Activated CD8-positive, alpha-beta memory T cell treated with anti-CD3 and anti-CD28 coated beads, Interleukin-2, amount 10 ng/mL, durations not matched to agents 7 days and 5 days (primary cell): ENCODE measurements around the gene SYTL2. TPM values are rescaled to one million over a fixed set of nuclear protein-coding genes. Genes with fewer than 3 reads are reported as not detected.

Experiments
- ATAC-seq: fragments of 150-1000 bp; cut with Tn5 transposase; one replicate; pipeline ENCODE4 v1.10.0; 2021; ENCODE audit warnings: moderate library complexity
- CTCF ChIA-PET: fragments of 350-600 bp; sonication (Branson Sonifier 250); formaldehyde crosslinking; loops from one replicate; lab custom pipeline; 2021; ENCODE audit warnings: antibody characterized with exemption; lab: Charles Lee
- DNase-seq: peaks from one replicate; pipeline ENCODE4 v3.0.0-alpha.2; 2020
- H3K27ac Mint-ChIP-seq: one replicate; pipeline ENCODE4 v1.8.0; 2021; ENCODE audit warnings: mild to moderate bottlenecking, mixed read lengths
- H3K27me3 Mint-ChIP-seq: one replicate; pipeline ENCODE4 v1.8.0; 2021; ENCODE audit warnings: mixed read lengths
- H3K36me3 Mint-ChIP-seq: one replicate; pipeline ENCODE4 v1.8.0; 2021; ENCODE audit warnings: mild to moderate bottlenecking, mixed read lengths
- H3K4me1 Mint-ChIP-seq: one replicate; pipeline ENCODE4 v1.8.0; 2021; ENCODE audit warnings: mixed read lengths
- H3K4me3 Mint-ChIP-seq: one replicate; pipeline ENCODE4 v1.8.0; 2021; ENCODE audit warnings: mild to moderate bottlenecking, moderate library complexity, mixed read lengths
- H3K9me3 Mint-ChIP-seq: one replicate; pipeline ENCODE4 v1.8.0; 2022; ENCODE audit warnings: low read depth, mixed read lengths
- total RNA-seq, 2 experiments: library from RNA; stranded (reverse); gene quantifications; one replicate each; pipeline ENCODE4 v1.2.3, GENCODE V29; 2021

SYTL2 gene
- total RNA-seq, 2 experiments from 2014 or later, result 73.7 to 78.0 TPM

GRCh38 chr11:85762226-85762625 lies 48.7 kb downstream of the SYTL2 start:
- ATAC-seq, result no peak
- no peak overlapping the region for H3K4me3 Mint-ChIP-seq
- peaks cover 47% of the 10 kb centered on the region for H3K4me1 Mint-ChIP-seq
- no peaks in the 10 kb centered on the region for H3K9me3 Mint-ChIP-seq
- no peak for DNase-seq
- no peak overlapping the region for H3K27ac Mint-ChIP-seq
- CTCF ChIA-PET, result interaction anchor here (1.0 kb wide), 1 partner anchor 48 kb away, joined by 5 read pairs; no protein-coding TSS in a partner anchor
- H3K27me3 Mint-ChIP-seq, result no peaks in the 10 kb centered on the region
- peaks cover 46% of the 10 kb centered on the region for H3K36me3 Mint-ChIP-seq

DNA sequence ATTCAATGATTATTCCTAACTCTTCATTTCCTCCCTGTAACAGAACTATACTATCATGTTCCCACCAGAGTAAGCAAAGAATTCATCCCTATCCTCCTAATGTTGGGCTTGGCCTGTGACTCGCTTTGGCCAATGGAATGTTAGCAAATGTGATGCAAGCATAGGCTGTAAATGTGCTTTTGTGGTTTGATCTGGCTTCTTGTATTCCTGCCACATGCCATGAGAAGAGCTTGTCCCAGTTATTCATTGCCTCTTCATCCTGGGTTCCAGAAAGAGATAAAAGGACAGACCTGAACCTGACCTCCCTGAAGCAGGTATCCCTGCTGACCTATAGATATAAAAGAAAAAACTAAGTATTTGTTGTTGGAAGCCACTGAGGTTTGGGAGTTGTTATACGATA lies 51.0 kb downstream of the SYTL2 start:
- Mint-ChIP-seq H3K9me3 (no peaks in the 10 kb centered on the region), H3K36me3 (peaks cover 55% of the 10 kb centered on the region), H3K27me3 (no peaks in the 10 kb centered on the region), H3K27ac (no peak overlapping the region), H3K4me1 (peaks cover 57% of the 10 kb centered on the region), H3K4me3 (no peak overlapping the region)
- CTCF ChIA-PET, result no interaction called here
- no peak for DNase-seq
- no peak for ATAC-seq

- Mint-ChIP-seq H3K27ac (peak overlapping the region; percentile 56), H3K9me3 (no peaks in the 10 kb centered on the region), H3K4me1 (peaks cover 61% of the 10 kb centered on the region), H3K27me3 (no peaks in the 10 kb centered on the region), H3K36me3 (peaks cover 55% of the 10 kb centered on the region), H3K4me3 (no peak overlapping the region)
- DNase-seq (no peak), ATAC-seq (no peak)
- CTCF ChIA-PET, result interaction anchor here (1.4 kb wide), 1 partner anchor 51 kb away, joined by 5 read pairs; no protein-coding TSS in a partner anchor
These were observed 52.4 kb downstream of the SYTL2 start for GRCh38 chr11:85758480-85759039.

- no peak overlapping the region for H3K4me3 Mint-ChIP-seq
- no peaks in the 10 kb centered on the region for H3K9me3 Mint-ChIP-seq
- peaks cover 66% of the 10 kb centered on the region for H3K4me1 Mint-ChIP-seq
- no peak for DNase-seq
- H3K27me3 Mint-ChIP-seq, result no peaks in the 10 kb centered on the region
- no peak for ATAC-seq
- H3K36me3 Mint-ChIP-seq, result peaks cover 58% of the 10 kb centered on the region
- H3K27ac Mint-ChIP-seq, result no peak overlapping the region
- CTCF ChIA-PET, result interaction anchor here (1.4 to 1.7 kb wide), 2 partner anchors 16 to 52 kb away, joined by 4 to 5 read pairs; no protein-coding TSS in a partner anchor
These were observed 52.9 kb downstream of the SYTL2 start for GRCh38 chr11:85758026-85758425.

DNA sequence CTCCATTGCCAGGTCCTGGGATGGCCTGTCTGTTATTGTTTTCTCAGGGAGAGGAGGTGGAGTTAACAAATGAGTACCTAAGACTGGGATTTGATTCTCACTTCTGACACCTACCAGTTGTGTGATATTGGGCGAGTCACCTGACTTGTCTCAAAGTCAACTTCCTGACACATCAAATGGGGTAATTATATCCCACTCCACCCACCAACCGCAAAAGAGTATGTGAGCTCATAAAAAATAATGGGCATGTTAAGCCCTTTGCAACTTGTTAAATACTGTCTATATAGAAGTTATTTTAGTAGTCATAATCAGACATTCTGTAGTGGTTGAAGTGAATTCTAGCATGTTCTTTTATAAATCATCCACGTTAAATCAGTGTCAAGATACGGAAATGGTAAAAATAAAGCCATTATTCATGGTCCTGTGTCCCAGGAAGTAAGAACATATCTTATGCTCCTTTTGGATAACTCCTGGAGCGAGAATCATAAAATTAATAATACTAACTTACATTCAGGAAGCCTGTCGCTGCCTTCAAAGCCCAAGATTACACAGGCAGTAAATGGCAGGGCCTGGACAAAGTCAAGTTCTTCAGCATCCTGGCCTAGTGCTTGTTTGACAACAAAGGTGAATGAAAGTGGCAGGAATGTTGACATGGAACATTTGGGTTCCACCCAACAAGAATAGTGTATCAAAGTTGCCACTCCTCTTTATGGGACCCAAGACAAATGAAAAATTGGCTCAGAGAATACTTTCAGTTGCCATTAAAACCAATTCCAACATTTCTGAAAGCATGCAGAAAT lies 54.3 kb downstream of the SYTL2 start:
- Mint-ChIP-seq H3K4me1 (peaks cover 74% of the 10 kb centered on the region), H3K36me3 (peaks cover 56% of the 10 kb centered on the region), H3K4me3 (no peak overlapping the region), H3K27ac (peak overlapping the region; percentile 10), H3K9me3 (no peaks in the 10 kb centered on the region), H3K27me3 (no peaks in the 10 kb centered on the region)
- DNase-seq (peak; percentile 56), ATAC-seq (no peak)
- CTCF ChIA-PET, result interaction anchor here (1.4 to 1.7 kb wide), 2 partner anchors 9 to 17 kb away, joined by 4 read pairs; no protein-coding TSS in a partner anchor

DNA sequence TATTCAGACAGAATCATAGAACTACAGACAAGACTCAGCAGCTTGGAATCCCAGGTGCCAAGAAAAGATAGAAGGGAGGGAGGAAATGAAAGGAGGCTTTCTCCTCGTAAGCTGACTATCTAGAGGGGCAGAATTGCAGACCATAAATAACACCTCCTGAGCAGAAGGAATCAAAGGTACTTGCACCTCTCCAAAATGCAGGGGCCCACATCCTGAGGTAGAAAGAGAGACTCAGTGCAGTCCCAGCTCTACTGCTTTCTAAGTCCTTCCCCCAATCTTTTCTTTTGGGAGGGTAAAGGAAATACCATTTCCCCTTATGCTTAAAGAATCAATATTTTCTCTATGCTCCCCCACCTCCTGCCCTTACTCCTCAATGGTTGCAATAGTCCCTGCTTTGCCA lies 55.2 kb downstream of the SYTL2 start:
- DNase-seq (no peak), ATAC-seq (no peak)
- H3K36me3 Mint-ChIP-seq, result peaks cover 54% of the 10 kb centered on the region
- H3K27me3 Mint-ChIP-seq, result no peaks in the 10 kb centered on the region
- no peaks in the 10 kb centered on the region for H3K9me3 Mint-ChIP-seq
- H3K27ac Mint-ChIP-seq, result peak overlapping the region; percentile 61
- CTCF ChIA-PET, result interaction anchor here (1.4 kb wide), 1 partner anchor 10 kb away, joined by 4 read pairs; no protein-coding TSS in a partner anchor
- peaks cover 83% of the 10 kb centered on the region for H3K4me1 Mint-ChIP-seq
- H3K4me3 Mint-ChIP-seq, result no peak overlapping the region

DNA sequence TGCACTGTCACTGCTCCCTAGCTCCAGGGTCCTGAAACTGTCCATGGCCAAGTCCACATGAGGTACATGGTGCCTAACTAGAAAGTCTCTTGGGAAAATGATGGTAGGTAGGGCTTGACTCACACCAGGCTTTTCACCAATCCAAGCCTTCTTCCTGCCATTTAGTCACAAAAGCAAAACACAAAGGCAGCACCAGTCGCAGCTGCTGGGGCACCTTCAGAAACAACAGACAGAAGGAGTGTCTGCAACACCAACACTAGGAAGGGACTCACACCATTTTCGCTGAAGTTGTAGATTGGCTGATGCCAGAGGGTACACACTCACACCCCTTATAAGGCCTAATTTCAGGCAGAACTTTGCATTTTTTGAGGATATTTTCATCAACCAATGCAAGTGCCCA lies 55.7 kb downstream of the SYTL2 start:
- H3K9me3 Mint-ChIP-seq, result no peaks in the 10 kb centered on the region
- peaks cover 85% of the 10 kb centered on the region for H3K4me1 Mint-ChIP-seq
- no peak overlapping the region for H3K4me3 Mint-ChIP-seq
- H3K27me3 Mint-ChIP-seq, result no peaks in the 10 kb centered on the region
- DNase-seq (no peak), ATAC-seq (no peak)
- peaks cover 52% of the 10 kb centered on the region for H3K36me3 Mint-ChIP-seq
- CTCF ChIA-PET, result interaction anchor here (1.4 kb wide), 1 partner anchor 11 kb away, joined by 4 read pairs; no protein-coding TSS in a partner anchor
- H3K27ac Mint-ChIP-seq, result peak overlapping the region; percentile 61

DNA sequence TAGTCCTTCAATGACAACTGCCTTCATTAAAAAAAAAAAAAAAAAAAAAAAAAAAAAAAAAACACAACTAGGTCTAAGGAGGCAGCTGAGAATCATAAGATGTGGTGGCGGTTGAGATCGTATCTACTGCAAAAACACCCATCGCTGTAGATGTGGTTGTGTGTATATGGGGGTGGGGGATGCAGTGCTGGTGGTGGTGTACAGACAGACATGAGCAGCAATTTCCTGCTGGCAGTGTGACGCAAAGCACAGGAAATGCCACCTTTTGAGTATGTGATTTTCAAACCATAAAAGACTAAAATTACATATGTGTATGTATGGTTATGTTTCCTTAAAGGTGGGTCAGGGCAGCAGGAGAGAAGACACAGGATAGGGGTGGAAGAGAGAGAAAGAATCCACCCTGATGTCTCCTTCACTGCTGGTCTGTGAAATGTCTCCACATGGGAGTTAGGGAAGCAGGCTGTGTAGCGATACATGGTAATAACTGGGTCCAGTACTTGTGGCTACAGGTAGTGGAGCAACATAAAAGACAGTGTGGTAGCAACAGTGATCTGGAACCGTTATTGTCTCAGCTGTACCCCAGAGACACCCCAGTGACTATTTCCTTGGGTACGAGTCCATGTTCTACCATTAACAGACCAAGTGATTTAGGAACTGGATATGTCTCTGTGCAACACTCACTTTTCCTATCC lies 57.9 kb downstream of the SYTL2 start:
- H3K27ac Mint-ChIP-seq, result peak overlapping the region; percentile 90
- ATAC-seq (peak; percentile 86), DNase-seq (peak; percentile 97)
- no peaks in the 10 kb centered on the region for H3K27me3 Mint-ChIP-seq
- H3K9me3 Mint-ChIP-seq, result no peaks in the 10 kb centered on the region
- H3K4me1 Mint-ChIP-seq, result peaks cover 93% of the 10 kb centered on the region
- H3K4me3 Mint-ChIP-seq, result peak overlapping the region; percentile 27
- H3K36me3 Mint-ChIP-seq, result peaks cover 50% of the 10 kb centered on the region
- CTCF ChIA-PET, result interaction anchor here (0.9 to 1.5 kb wide), 8 partner anchors 12 to 102 kb away, joined by 3 to 5 read pairs (median 4); partner anchors contain the start of genes CCDC83 and SYTL2

DNA sequence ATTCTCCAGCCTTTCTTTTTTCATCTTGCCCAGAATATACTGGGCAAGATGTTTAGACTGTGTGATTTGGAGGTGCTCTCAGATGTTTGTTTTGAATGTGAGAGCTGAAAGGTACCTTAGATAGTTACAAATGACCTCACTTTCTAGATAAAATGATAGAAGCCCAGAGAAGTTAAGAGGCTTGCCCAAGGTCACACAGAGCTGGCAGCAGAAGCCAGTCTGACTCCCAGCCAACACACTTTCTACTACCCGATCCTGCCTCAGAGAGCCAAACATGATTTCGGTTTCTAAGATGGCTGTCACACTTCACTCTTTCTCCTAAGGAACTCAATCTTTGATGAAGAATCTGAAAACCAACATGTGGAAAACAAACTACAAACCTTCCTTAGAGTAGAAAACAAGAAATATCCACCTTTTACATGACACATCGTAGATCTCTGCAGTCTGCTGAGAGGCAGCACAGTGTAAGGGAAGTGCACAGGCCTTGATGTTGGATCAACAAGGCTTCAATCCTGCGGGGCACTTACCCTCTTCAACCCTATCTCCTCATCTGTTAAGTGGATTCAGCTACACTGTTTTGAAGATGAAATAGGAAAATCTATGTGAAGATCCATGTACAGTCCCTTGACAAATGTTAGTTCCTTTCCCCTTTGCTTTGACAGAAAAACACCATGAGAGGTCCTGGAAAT lies 58.6 kb downstream of the SYTL2 start:
- CTCF ChIA-PET, result interaction anchor here (0.9 to 1.5 kb wide), 3 partner anchors 11 to 72 kb away, joined by 3 to 5 read pairs (median 3); no protein-coding TSS in a partner anchor
- Mint-ChIP-seq H3K4me3 (peak overlapping the region; percentile 27), H3K27me3 (no peaks in the 10 kb centered on the region), H3K9me3 (no peaks in the 10 kb centered on the region), H3K27ac (peak overlapping the region; percentile 90), H3K36me3 (peaks cover 50% of the 10 kb centered on the region), H3K4me1 (peaks cover 91% of the 10 kb centered on the region)
- DNase-seq, result peak; percentile 50
- ATAC-seq, result peak; percentile 28

DNA sequence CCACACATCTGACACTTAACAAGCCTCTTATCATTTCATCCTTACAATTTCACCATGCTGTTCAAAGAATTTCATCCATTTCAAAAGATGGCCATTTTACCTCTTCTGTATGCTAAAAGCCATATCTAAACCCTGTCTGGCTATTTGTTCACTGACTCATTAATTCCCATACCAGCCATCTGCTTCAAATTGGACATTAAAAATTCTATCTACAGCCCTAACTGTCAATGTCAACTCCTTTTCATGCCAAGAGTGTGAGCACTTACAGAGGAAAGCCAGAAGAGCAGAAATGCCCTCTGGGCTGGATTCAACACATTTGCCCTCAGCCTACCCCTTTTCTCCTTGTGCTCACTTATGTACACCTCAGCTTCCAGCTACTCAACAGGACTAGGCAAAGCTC lies 59.2 kb downstream of the SYTL2 start:
- Mint-ChIP-seq H3K9me3 (no peaks in the 10 kb centered on the region), H3K4me1 (peaks cover 89% of the 10 kb centered on the region), H3K36me3 (peaks cover 52% of the 10 kb centered on the region), H3K27ac (peak overlapping the region; percentile 90), H3K27me3 (no peaks in the 10 kb centered on the region), H3K4me3 (no peak overlapping the region)
- CTCF ChIA-PET, result interaction anchor here (1.5 kb wide), 1 partner anchor 73 kb away, joined by 5 read pairs; no protein-coding TSS in a partner anchor
- ATAC-seq, result no peak
- no peak for DNase-seq

DNA sequence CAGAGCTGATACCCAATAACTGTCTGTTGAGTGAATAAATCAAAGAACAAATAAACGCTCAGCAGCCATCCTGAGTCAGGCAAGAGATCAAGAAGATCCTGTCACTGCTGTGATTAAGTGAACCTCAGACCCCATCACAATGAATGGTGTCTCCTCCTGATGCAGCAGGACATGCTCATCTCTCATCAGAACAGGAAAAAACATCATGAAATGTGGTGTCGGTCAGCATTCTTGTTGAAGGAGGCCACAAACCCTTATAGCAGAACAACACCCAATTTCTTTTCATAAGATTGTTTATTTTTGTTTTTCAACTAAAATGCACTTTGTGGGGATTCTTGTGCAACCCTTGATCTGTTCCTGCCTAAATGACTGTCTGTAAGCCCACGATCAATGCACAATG lies 60.3 kb downstream of the SYTL2 start:
- H3K4me1 Mint-ChIP-seq, result peaks cover 89% of the 10 kb centered on the region
- H3K27ac Mint-ChIP-seq, result peak overlapping the region; percentile 90
- DNase-seq, result peak; percentile 62
- H3K9me3 Mint-ChIP-seq, result no peaks in the 10 kb centered on the region
- H3K4me3 Mint-ChIP-seq, result peak overlapping the region; percentile 40
- H3K36me3 Mint-ChIP-seq, result peaks cover 58% of the 10 kb centered on the region
- no peaks in the 10 kb centered on the region for H3K27me3 Mint-ChIP-seq
- peak; percentile 9 for ATAC-seq
- CTCF ChIA-PET, result no interaction called here

DNA sequence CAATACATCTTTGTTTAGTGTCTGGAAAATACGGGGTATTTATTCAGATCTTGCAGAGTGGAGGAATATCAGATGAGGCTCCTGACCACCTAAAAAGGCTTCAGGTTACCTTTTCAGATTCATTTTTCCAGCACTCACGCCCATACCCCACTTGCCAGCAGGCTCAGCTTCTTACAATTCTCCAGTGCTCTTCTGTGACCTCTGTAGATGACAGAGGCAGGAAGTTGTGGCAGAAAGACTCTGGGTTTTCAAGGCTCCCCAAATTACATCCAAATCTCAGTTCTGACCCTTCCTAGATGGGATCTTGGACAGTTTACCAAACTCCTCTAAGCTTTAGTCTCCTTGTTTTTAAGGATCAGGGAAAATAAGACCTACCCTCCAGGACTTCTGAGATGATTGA lies 61.1 kb downstream of the SYTL2 start:
- peak overlapping the region; percentile 40 for H3K4me3 Mint-ChIP-seq
- ATAC-seq, result peak; percentile 14
- CTCF ChIA-PET, result interaction anchor here (1.0 kb wide), 1 partner anchor 12 kb away, joined by 3 read pairs; no protein-coding TSS in a partner anchor
- no peaks in the 10 kb centered on the region for H3K9me3 Mint-ChIP-seq
- no peak for DNase-seq
- peaks cover 85% of the 10 kb centered on the region for H3K4me1 Mint-ChIP-seq
- peaks cover 57% of the 10 kb centered on the region for H3K36me3 Mint-ChIP-seq
- no peaks in the 10 kb centered on the region for H3K27me3 Mint-ChIP-seq
- H3K27ac Mint-ChIP-seq, result peak overlapping the region; percentile 90
